OCI-LY3 (cell line): Measurements from ENCODE around the gene CHRNB4.
A peak's percentile ranks its signal among the peaks of the same experiment; 100 is the strongest.

Experiments
- H2AFZ ChIP-seq: fragments of 200-600, 300-600 bp; shearing (Covaris generic); 2 replicates; pipeline ENCODE4 v1.6.0; 2014; ENCODE audit warnings: antibody characterized with exemption, low read depth, low read length
- H3K27ac ChIP-seq: fragments of 200-600, 300-600 bp; sonication (generic); 2 replicates; pipeline ENCODE4 v1.5.1; 2014; ENCODE audit warnings: mild to moderate bottlenecking, low read length, moderate library complexity, mixed read lengths
- H3K27me3 ChIP-seq: fragments of 200-600, 300-600 bp; sonication (generic); 2 replicates; pipeline ENCODE4 v1.6.1; 2014; ENCODE audit warnings: low read depth, low read length, mixed read lengths
- H3K36me3 ChIP-seq: fragments of 200-600, 300-600 bp; sonication (generic); replicated peaks from 2 replicates; pipeline ENCODE3; 2014; ENCODE audit warnings: low read depth, low read length, mixed read lengths
- H3K4me1 ChIP-seq: fragments of 300-600, 200-600 bp; sonication (generic); 2 replicates; pipeline ENCODE4 v1.6.1; 2014; ENCODE audit warnings: low read length, mixed read lengths
- H3K4me2 ChIP-seq: fragments of 200-600, 300-600 bp; sonication (generic); 2 replicates; pipeline ENCODE4 v1.6.1; 2014; ENCODE audit warnings: low read length, mixed read lengths
- H3K4me3 ChIP-seq: fragments of 300-600, 200-600 bp; sonication (generic); 2 replicates; pipeline ENCODE4 v1.5.1; 2014; ENCODE audit warnings: antibody characterized with exemption, mild to moderate bottlenecking, low read length, moderate library complexity
- H3K79me2 ChIP-seq: fragments of 300-600, 200-600 bp; shearing (Covaris generic); 2 replicates; pipeline ENCODE4 v1.6.1; 2014; ENCODE audit warnings: mild to moderate bottlenecking, low read length, mixed read lengths
- H3K9ac ChIP-seq: fragments of 300-600, 200-600 bp; shearing (Covaris generic); 2 replicates; pipeline ENCODE4 v1.6.0; 2014; ENCODE audit warnings: mild to moderate bottlenecking, low read length, moderate library complexity
- H3K9me3 ChIP-seq: fragments of 200-600, 300-600 bp; shearing (Covaris generic); 2 replicates; pipeline ENCODE4 v1.6.1; 2014; ENCODE audit warnings: low read length, mixed read lengths; ENCODE audit not compliant: insufficient read depth
- H4K20me1 ChIP-seq: fragments of 200-600, 300-600 bp; sonication (generic); 2 replicates; pipeline ENCODE4 v1.6.1; 2016; ENCODE audit warnings: low read length, mixed read lengths; ENCODE audit not compliant: insufficient read depth
- EZH2phosphoT487 ChIP-seq: fragments of 200-600 bp; shearing (Covaris generic); IDR thresholded peaks from 2 replicates; pipeline ENCODE4 v1.6.1; 2018; ENCODE audit warnings: antibody characterized with exemption, mixed run types, low read depth
- TF ChIP-seq, protein P1 (sequence below): fragments of 200-600, 300-600 bp; sonication (generic); IDR thresholded peaks from 2 replicates; pipeline ENCODE4 v1.5.1; 2014; ENCODE audit warnings: antibody characterized with exemption, low read length, low read depth

Gene CHRNB4

DNA sequence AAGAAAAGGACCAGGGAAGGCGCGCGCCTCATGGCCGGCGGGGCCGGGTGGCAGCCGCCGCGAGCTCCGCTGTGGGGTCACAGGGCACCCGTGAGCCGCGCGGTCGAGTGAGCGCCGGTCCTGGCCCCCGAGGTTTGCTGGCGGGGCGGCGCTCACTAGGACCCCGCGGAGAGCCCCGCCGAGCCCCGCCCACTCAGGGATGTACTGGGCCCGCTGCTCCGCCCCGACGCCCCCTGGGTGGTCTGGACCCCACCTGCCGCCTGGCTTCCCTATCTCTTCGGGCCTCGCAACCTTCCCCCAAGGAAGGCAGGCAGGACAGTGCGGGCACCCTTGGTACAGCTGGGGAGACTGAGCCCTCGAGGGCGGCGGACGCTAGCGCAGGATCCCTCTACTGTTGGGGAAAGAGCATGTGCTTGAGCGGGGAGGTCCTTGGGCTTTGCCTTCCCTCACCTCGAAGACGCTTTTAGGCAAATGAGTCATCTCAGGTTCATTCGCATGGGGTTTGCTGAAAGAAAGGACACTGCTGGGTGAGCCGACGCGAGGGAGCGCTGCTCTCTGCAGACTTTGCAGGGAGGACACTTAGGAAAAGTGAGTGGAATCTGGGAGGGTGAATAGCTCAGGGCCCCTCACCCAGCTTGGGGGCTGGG is at the start of gene CHRNB4:
TSS of gene CHRNB4 (minus strand) at position 109 of the 647 bp plus-strand sequence. CDS start at position 32, 77 bp downstream.
- Histone ChIP-seq H2AFZ (no peak within 1 kb of the TSS), H3K4me3 (no peak within 1 kb of the TSS), H3K27ac (no peak within 1 kb of the TSS), H3K27me3 (no peaks in the 10 kb centered on the region), H3K36me3 (no peaks in the 10 kb centered on the region), H3K9me3 (no peaks in the 10 kb centered on the region), H4K20me1 (no peaks in the 10 kb centered on the region), H3K9ac (no peak within 1 kb of the TSS), H3K4me1 (peaks cover 8% of the 10 kb centered on the region; the same call in 1 of the 2 replicates), H3K79me2 (no peaks in the 10 kb centered on the region), H3K4me2 (no peak within 1 kb of the TSS)
- TF ChIP-seq EZH2phosphoT487, result no peak

DNA sequence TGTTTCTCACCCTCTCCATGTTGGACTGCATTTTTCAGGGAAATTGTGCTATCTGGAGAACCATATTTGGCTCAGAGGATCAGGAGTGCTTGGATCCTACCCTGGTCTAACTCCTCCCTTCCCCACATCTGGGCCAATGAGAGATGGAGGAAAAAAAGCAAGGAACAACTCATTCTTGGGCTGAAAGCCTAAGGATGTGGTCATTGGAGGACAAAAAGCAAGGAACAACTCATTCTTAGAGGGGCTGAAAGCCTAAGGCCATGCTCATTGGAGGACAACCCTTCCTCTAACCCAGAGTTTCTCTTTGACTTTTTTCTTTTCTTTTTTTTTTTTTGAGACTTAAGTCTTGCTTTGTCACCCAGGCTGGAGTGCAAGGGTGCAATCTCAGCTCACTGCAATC is 48.6 kb upstream of the CHRNB4 start:
- Histone ChIP-seq H2AFZ (no peak overlapping the region), H3K4me1 (peaks cover 11% of the 10 kb centered on the region), H3K27ac (no peak overlapping the region), H3K27me3 (no peaks in the 10 kb centered on the region), H3K4me2 (no peak overlapping the region), H3K9ac (no peak overlapping the region), H4K20me1 (no peaks in the 10 kb centered on the region), H3K79me2 (no peaks in the 10 kb centered on the region), H3K4me3 (no peak overlapping the region), H3K36me3 (no peaks in the 10 kb centered on the region), H3K9me3 (no peaks in the 10 kb centered on the region)
- TF ChIP-seq, protein P1, sequence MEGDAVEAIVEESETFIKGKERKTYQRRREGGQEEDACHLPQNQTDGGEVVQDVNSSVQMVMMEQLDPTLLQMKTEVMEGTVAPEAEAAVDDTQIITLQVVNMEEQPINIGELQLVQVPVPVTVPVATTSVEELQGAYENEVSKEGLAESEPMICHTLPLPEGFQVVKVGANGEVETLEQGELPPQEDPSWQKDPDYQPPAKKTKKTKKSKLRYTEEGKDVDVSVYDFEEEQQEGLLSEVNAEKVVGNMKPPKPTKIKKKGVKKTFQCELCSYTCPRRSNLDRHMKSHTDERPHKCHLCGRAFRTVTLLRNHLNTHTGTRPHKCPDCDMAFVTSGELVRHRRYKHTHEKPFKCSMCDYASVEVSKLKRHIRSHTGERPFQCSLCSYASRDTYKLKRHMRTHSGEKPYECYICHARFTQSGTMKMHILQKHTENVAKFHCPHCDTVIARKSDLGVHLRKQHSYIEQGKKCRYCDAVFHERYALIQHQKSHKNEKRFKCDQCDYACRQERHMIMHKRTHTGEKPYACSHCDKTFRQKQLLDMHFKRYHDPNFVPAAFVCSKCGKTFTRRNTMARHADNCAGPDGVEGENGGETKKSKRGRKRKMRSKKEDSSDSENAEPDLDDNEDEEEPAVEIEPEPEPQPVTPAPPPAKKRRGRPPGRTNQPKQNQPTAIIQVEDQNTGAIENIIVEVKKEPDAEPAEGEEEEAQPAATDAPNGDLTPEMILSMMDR, result no peak
- TF ChIP-seq EZH2phosphoT487, result no peak

DNA sequence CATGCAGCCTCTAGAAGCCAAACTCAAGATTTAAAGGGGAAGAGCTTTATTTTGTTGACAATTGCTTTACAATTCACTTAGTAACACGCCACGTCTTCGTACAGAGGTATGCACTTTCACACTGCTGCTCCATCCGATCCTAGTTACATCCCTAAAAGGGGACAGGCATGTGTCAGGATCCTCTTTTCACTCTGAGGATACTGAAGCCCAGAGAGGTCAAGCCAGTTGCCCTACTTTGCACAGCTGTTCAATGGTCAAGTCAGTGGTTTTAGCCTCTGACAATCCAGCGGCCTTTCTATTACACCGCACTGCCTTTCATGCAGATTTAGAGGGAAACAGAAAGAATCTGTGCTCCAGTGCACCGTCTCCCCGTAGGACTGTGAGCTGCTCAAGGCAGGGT is 44.9 kb upstream of the CHRNB4 start:
- Histone ChIP-seq H2AFZ (peak overlapping the region; percentile 50; the same call in 1 of the 2 replicates), H3K79me2 (no peaks in the 10 kb centered on the region), H3K9ac (no peak overlapping the region), H3K36me3 (no peaks in the 10 kb centered on the region), H4K20me1 (no peaks in the 10 kb centered on the region), H3K27me3 (no peaks in the 10 kb centered on the region), H3K4me2 (no peak overlapping the region), H3K4me1 (peaks cover 14% of the 10 kb centered on the region), H3K4me3 (no peak overlapping the region), H3K9me3 (no peaks in the 10 kb centered on the region), H3K27ac (no peak overlapping the region)
- TF ChIP-seq EZH2phosphoT487, result no peak
- TF ChIP-seq, protein P1, result no peak

- TF ChIP-seq EZH2phosphoT487, result no peak
- TF ChIP-seq, protein P1, result no peak
- H4K20me1 ChIP-seq, result no peaks in the 10 kb centered on the region
- H3K27me3 ChIP-seq, result no peaks in the 10 kb centered on the region
- no peak overlapping the region for H3K4me3 ChIP-seq
- H3K9ac ChIP-seq, result no peak overlapping the region
- H3K4me2 ChIP-seq, result no peak overlapping the region
- H3K79me2 ChIP-seq, result no peaks in the 10 kb centered on the region
- H2AFZ ChIP-seq, result no peak overlapping the region
- no peaks in the 10 kb centered on the region for H3K9me3 ChIP-seq
- H3K4me1 ChIP-seq, result peaks cover 14% of the 10 kb centered on the region
- no peaks in the 10 kb centered on the region for H3K36me3 ChIP-seq
- no peak overlapping the region for H3K27ac ChIP-seq
Measured at GRCh38 chr15:78685159-78685921, 44.3 kb upstream of the CHRNB4 start.
